Esophagus squamous epithelium (tissue), 4 donors: Measurements from ENCODE around the gene CYSRT1.

Source experiments
- CTCF ChIP-seq, 6 experiments: fragments of 450-650 bp in 4 of 6; fragments of 200-600 bp in 2 of 6; sonication (generic) in 2 of 6; IDR thresholded peaks; one replicate each; pipeline ENCODE4 v1.5.1; 2016 to 2019; ENCODE audit warnings: antibody characterized with exemption in 6 of 6, mild to moderate bottlenecking in 4 of 6, moderate library complexity in 4 of 6
- POLR2A ChIP-seq, 4 donors: fragments of 450-650 bp; IDR thresholded peaks; one replicate each; pipeline ENCODE4 v1.6.1; 2017; ENCODE audit warnings: antibody characterized with exemption in 4 of 4, mild to moderate bottlenecking in 4 of 4, moderate library complexity in 3 of 4

GRCh38 chr9:137193771-137194170 is 31.2 kb upstream of the CYSRT1 start:
- no peak for TF ChIP-seq CTCF (IDR thresholded peaks at IDR 0.05)
- no peak for TF ChIP-seq POLR2A (IDR thresholded peaks at IDR 0.05)
